Mesodermal cell (in vitro differentiated cells): ENCODE measurements around the gene KIF26B.

ENCODE experiments used
- H3K27ac ChIP-seq: 2 replicates; pipeline ENCODE4 v1.7.0; 2013; ENCODE audit warnings: mild to moderate bottlenecking, low read depth, low read length, moderate library complexity; ENCODE audit not compliant: severe bottlenecking
- H3K36me3 ChIP-seq: 2 replicates; pipeline ENCODE4 v1.7.1; 2013; ENCODE audit warnings: mild to moderate bottlenecking, low read length, moderate library complexity; ENCODE audit not compliant: control insufficient read depth, insufficient read depth
- H3K4me1 ChIP-seq: one replicate; pipeline ENCODE4 v1.7.1; 2013; ENCODE audit warnings: mild to moderate bottlenecking, low read length; ENCODE audit not compliant: insufficient read depth, control insufficient read depth, poor library complexity, severe bottlenecking
- H3K4me3 ChIP-seq: 2 replicates; pipeline ENCODE4 v1.7.0; 2013; ENCODE audit warnings: low read length, control low read depth, mild to moderate bottlenecking; ENCODE audit not compliant: insufficient read depth, poor library complexity, severe bottlenecking; ENCODE audit errors: extremely low read depth
- H3K9me3 ChIP-seq: 2 replicates; pipeline ENCODE4 v1.7.1; 2013; ENCODE audit warnings: mild to moderate bottlenecking, low read length, moderate library complexity; ENCODE audit not compliant: control insufficient read depth
- WGBS, 2 experiments: methylation state at CpG; one replicate each; pipeline ENCODE4 v1.1.5; 2013; ENCODE audit warnings: missing lambda C conversion rate in 2 of 2; ENCODE audit not compliant: insufficient coverage in 2 of 2; 5-methylcytosine and 5-hydroxymethylcytosine counted together

KIF26B gene

DNA sequence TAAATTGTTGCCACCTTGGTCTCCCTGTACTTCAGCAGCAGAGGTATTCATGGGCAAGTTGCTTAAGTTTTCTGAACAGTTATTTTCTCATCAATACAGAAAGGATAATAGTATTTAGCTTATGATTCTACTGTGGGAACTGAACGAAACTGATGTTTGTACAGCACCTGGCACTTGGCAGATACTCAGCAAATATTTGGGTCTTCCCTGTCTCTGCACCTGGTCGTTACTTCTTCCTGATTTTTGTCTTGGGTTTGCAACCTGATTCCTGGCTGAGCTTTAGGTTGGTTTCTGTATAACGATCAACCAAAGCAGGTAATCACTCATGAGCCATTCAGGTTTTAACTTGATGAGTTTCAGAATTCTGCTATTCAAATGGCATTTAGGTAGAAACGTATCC is 490.6 kb downstream of the KIF26B start:
- Histone ChIP-seq H3K27ac (peak overlapping the region; percentile 41), H3K36me3 (no peaks in the 10 kb centered on the region), H3K4me3 (no peak overlapping the region), H3K9me3 (peaks cover 12% of the 10 kb centered on the region), H3K4me1 (no peaks in the 10 kb centered on the region)
- 91 to 94% methylated on average over 3 of the region's 4 CpGs for WGBS, 2 experiments

DNA sequence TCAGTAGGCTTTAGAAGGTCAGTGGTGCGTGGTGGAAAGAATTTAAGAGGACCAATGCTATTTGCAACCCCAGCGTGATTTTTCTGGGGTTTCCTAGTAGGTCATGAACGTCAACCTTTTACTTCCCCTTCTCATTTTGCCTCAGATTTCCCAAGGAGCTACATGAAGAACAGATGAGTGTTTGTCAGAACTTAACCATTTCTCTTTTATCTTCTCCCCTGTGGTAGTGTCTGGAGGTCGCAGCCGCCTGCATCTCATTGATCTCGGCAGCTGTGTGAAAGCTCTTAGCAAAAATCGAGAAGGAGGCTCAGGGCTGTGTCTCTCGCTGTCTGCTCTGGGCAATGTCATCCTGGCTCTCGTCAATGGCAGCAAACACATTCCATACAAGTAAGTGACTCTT is 491.1 kb downstream of the KIF26B start:
- 70 to 100% methylated on average over 1 to 6 of the region's 9 CpGs for WGBS, 2 experiments
- Histone ChIP-seq H3K4me1 (no peaks in the 10 kb centered on the region), H3K9me3 (peaks cover 11% of the 10 kb centered on the region), H3K27ac (peak overlapping the region; percentile 41), H3K36me3 (no peaks in the 10 kb centered on the region), H3K4me3 (no peak overlapping the region)

DNA sequence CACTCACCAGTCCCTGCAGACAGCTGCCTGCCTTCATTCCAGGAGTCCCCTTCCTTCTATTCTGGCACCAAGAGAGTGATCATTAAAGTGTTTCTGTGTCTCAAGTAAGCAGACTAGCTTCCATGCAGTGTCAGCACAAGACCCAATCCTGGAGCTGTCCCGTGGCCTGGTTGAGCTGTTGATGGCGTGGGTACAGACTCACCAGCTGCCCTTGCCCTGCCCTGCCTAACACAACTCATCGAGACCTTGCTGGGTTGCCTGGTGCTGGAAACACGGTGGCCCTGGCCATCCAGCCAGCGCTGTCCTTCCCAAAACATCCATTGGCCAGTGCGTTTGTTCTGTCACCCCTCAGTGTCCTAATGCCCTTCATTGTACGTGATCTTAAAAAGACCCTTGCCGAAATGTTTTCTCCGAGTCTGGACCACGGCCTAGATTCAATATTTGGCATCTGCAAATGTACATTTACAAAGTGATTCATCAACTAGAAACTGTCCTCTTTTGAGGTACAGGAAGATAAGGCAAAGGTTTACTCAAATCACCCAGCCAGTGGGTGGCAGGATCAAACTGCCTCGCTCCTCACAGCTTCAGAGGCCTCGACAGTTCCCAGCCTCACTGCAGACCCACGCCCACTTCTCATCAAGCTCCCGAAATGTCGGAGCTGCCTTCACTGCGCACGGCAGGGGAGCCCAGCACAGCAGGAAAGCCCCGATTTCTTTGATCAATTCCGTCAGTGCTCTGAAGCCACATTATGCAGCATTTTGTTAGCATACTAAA is 494.2 kb downstream of the KIF26B start:
- Histone ChIP-seq H3K9me3 (no peaks in the 10 kb centered on the region), H3K27ac (no peak overlapping the region), H3K36me3 (no peaks in the 10 kb centered on the region), H3K4me1 (no peaks in the 10 kb centered on the region), H3K4me3 (no peak overlapping the region)
- 58 to 68% methylated on average over 14 to 17 of the region's 19 CpGs for WGBS, 2 experiments

DNA sequence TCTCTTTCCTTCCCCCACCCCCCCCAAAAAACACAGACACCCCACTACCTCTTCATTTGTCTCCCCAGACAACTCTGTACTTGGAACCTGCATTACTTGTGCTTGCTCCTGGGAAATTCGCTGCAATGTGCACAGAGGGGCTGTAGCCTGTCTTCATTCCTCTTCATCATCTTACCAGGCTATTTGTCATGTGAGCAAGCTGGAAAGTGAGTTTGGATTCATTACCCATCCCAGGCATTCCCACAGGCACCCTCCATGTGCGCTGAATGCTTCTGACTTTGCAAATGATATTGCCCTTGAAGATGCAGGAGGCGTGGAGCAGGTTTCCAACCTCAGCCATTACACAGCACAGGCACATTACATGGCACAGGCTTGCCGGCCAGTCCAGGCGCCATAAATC is 494.9 kb downstream of the KIF26B start:
- 89 to 94% methylated on average over 3 to 5 of the region's 5 CpGs for WGBS, 2 experiments
- Histone ChIP-seq H3K4me1 (no peaks in the 10 kb centered on the region), H3K36me3 (no peaks in the 10 kb centered on the region), H3K4me3 (no peak overlapping the region), H3K9me3 (no peaks in the 10 kb centered on the region), H3K27ac (no peak overlapping the region)

DNA sequence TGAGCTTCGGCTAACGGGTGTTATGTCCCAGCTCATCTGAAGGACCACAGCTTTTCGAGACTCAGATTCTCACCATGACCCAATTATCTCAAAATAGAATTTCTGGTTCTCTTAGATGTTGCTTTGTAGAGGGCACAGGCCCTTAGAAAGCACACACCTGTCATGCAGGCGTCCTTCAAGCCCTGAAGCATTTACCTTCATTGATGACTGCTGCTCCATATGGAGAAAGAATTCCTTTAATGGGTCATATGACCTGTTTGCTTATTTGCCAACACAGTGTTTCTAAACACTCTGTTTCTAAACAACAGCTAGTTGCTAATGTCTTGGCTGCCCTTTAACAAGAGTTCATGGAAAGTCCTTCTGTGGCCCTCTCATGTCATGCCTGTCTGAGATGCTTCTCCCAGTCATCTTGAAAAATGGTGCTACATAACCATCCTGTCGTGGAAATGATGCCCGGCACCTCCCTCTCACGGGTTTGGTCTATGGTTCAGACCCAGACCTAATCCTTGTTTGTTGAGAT is 495.7 kb downstream of the KIF26B start:
- WGBS, 2 experiments: 96 to 99% methylated on average over 5 to 6 of the region's 7 CpGs
- H3K4me3 ChIP-seq: no peak overlapping the region

DNA sequence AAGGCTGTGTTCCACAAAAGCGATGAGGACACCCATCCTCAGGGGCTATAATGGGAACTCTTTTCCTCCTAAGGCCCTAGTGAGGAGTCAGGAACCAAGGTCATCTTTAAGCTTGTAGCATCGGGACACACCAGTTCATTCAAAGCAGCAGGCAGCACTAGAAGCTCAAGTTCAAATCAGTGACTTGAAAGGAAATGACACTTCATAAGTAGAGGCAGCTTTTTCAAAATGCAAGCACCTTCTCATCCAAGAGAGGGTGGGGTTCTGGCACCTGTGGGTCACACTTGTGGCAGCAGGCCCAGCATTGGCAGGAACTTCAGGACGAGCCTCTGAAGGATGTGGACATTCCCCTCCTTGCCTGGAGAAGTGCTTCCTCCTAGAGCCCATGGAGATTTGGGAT is 496.3 kb downstream of the KIF26B start:
- Histone ChIP-seq H3K4me3 (no peak overlapping the region), H3K27ac (no peak overlapping the region), H3K4me1 (no peaks in the 10 kb centered on the region), H3K9me3 (no peaks in the 10 kb centered on the region), H3K36me3 (no peaks in the 10 kb centered on the region)
- 90 to 93% methylated on average over 3 of the region's 3 CpGs for WGBS, 2 experiments

More for the DNA sequence above, 495.7 kb downstream of the KIF26B start:
- H3K27ac ChIP-seq: no peak overlapping the region
- no peaks in the 10 kb centered on the region for H3K4me1 ChIP-seq
- H3K36me3 ChIP-seq: no peaks in the 10 kb centered on the region
- H3K9me3 ChIP-seq: no peaks in the 10 kb centered on the region

DNA sequence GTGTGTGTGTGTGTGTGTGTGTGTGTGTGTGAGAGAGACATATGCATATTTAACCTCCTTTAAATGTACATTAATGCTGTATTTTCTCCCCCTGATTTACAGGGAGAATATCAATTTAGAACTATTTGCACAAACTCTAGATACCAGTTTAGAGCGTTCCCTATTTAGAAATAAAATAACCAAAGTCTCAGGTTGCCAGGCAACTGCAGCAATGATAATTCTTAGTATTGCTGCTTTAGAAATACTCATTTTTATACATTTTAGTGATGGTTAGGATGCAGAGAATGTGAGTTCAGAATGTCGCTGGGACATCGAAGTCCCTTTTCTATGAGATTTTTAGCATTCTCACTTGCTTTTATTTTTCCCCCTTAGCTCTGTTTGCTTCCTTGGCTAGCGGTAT is 497.3 kb downstream of the KIF26B start:
- Histone ChIP-seq H3K4me1 (no peaks in the 10 kb centered on the region), H3K9me3 (no peaks in the 10 kb centered on the region), H3K27ac (no peak overlapping the region), H3K36me3 (no peaks in the 10 kb centered on the region), H3K4me3 (no peak overlapping the region)
- WGBS, 2 experiments: 100% methylated on average over 1 of the region's 4 CpGs; no CpG with 5 or more reads in 1 of the 2 experiments

DNA sequence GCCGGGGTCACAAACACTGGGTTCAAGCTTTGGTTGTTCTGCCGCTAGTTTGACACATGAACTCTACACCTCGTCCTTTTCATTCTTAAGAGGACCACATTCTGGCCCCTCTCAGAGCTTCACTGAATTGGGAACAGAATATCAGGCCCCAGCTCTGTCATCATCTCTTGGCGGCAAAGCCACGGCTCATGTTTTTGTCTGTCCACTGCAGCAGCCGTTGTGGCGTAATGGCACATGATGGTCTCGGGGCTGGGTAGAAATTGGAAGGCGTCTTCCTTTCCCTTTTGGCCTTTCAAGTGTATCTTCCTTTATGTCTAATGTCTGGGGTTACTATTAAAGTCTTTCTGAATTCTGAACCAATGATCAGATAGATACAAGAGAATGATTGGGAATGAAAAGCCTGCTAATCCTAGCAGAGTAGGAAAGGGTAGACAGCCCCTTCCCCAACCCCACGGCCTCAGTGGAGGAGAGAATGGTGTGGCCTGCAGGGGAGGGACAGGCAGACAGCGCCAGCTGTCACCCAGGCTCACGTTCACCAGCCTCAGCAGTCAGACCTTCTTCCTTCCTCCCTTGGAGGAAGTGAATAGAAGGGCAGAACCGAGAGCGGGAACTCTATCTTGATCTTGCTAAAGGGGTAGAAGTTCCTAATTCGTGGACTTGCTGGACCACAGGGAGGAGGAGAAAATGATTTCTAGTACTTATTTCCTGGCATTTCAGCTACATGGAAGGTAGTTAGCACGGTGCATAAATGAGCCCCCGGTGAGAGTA is 498.1 kb downstream of the KIF26B start:
- H3K9me3 ChIP-seq: no peaks in the 10 kb centered on the region
- 86 to 95% methylated on average over 12 to 15 of the region's 17 CpGs for WGBS, 2 experiments
- H3K27ac ChIP-seq: no peak overlapping the region
- no peaks in the 10 kb centered on the region for H3K36me3 ChIP-seq
- H3K4me3 ChIP-seq: no peak overlapping the region
- no peaks in the 10 kb centered on the region for H3K4me1 ChIP-seq

DNA sequence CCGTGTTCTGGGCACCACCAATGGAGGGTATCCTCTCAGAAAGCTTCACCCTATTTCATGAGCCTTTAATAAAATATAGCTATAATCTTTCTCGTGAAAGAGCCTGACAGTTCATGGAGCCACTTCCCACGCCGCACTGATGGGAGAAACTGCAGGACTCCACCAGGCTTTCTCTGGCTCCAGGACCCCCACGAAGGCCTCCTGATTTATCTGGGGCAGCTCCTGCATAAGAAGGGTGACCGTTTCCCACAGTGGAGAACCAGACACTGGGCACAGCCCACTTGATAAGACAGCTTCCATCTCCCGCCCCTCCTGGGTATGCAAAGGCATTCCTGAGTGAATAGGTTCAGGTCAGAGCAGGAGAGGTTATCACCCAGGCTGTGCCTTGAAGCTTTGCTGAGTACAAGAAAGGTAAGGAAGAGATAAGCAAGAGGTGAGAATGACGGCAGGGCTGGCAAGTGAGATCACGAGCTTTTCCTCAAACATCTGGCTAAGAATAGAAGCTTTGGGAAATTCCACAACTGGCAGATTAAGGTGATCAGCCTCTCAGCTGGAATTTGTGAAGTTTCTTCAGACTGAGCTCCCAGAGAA is 499.8 kb downstream of the KIF26B start:
- H3K36me3 ChIP-seq: no peaks in the 10 kb centered on the region
- H3K4me1 ChIP-seq: no peaks in the 10 kb centered on the region
- 61 to 63% methylated on average over 7 to 8 of the region's 9 CpGs for WGBS, 2 experiments
- no peaks in the 10 kb centered on the region for H3K9me3 ChIP-seq
- H3K27ac ChIP-seq: peak overlapping the region; percentile 65
- H3K4me3 ChIP-seq: no peak overlapping the region

DNA sequence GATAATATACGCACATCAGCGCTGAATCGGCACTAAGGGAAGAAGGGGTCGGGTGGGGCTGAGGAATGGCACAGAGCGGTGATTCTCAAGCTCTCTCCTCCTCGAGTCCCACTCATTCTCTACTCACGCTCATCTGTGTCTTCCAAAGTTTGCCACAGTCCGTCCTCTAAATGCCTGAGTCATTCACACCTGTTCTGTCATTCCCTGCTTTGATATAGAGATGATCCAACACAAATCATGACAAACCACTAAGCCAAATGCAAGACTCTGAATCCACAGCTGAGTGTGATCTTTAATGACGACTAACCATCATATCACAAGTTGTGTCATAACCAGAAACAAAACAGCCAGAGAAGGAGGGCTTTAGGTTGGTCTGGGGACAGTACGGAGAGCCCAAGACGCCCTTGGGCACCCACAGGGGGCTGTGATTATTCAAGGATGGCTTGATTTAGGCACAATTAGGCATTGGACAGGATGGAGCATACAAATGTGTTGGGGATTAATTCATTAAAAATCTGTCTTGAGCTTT is 501.5 kb downstream of the KIF26B start:
- Histone ChIP-seq H3K4me1 (no peaks in the 10 kb centered on the region), H3K9me3 (no peaks in the 10 kb centered on the region), H3K36me3 (no peaks in the 10 kb centered on the region), H3K27ac (no peak overlapping the region), H3K4me3 (no peak overlapping the region)
- WGBS, 2 experiments: 90 to 98% methylated on average over 5 to 10 of the region's 11 CpGs
